Stimulated activated CD8-positive, alpha-beta memory T cell treated with anti-CD3 and anti-CD28 coated beads, Interleukin-15, amount 100 ng/mL, for 4 hours (primary cell): Measurements from ENCODE around the gene ARHGAP28.
"Not testable (repeated sequence)": the region's sequence is repeated elsewhere in the genome, so short reads cannot be mapped to it uniquely, and the experiment has no call there.

Source experiments
- DNase-seq, 2 donors: peaks; one replicate each; pipeline ENCODE4 v3.0.0-alpha.2; 2020; ENCODE audit warnings: low read depth in 2 of 2

Gene ARHGAP28

DNA sequence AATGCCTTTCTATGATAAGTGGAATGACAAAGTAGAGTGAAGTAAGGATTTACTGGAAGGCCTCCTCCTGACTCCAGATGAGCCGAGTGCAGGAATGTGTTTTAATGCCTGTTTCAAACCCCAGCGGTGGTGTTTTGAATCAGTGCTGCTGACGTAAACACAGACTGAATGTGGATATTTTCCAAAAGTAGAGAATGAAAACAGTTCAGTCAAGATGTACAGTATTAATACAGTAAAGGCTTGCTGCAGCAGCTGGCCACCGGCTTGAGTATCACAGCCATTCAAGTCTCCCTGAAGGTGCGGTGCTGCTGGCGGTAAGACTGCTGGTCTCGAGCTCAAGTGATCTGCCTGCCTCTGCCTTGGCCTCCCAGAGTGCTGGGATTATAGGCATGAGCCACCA is 46.7 kb downstream of the ARHGAP28 start:
- no peak for DNase-seq

DNA sequence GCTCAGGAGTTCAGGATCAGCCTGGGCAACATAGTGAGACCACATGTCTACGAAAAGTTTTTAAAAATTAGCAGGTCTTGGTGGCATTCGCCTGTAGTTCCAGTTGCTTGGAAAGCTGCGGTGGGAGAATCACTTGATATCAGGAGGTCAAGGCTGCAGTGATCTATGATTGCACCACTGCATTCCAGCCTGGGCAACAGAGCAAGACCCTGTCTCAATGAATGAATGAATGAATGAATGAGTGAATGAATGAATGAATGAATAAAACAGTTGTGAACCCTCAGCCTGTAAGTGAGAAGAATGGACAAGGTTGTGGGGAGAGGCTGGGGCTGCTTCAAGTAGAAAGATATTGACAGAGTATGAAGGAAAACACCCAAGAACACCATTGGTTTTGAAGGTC is 48.0 kb downstream of the ARHGAP28 start:
- DNase-seq = no peak

DNA sequence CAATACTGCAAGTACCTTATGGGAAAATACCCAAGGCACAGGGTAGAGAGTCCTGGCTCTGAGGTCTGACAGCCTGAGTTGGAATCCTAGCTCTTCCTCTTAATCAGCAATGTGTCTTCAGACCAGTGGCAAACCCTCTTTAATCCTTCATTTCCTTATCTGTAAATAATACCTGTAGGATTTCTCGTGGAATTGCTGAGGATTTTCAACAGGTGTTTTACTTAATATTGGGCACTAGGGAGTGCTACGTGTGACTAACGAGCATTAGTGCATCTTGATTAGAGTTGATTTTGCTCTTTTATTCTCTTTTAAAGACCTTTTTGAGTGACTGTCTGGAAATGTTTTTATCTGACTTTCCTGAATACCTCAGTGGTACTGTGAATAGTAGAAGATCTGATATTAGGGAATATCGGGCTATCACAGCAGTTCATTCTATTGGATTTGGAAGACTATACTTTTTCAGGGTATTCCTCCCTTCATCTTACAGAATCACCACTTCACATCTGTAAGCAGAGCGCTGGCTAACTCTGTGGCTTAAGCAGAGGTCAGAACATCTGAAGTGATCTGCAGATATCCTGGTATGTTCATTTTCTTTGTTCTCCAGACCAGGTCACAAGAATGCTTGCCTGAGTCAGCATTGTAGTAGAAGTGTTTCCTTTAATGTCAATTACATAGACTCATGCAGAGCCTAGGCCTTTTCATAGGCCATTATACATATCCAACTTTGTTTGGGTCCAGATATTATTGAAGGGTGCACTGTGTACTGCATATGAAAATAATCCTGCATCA is 49.1 kb downstream of the ARHGAP28 start:
- no peak for DNase-seq

DNA sequence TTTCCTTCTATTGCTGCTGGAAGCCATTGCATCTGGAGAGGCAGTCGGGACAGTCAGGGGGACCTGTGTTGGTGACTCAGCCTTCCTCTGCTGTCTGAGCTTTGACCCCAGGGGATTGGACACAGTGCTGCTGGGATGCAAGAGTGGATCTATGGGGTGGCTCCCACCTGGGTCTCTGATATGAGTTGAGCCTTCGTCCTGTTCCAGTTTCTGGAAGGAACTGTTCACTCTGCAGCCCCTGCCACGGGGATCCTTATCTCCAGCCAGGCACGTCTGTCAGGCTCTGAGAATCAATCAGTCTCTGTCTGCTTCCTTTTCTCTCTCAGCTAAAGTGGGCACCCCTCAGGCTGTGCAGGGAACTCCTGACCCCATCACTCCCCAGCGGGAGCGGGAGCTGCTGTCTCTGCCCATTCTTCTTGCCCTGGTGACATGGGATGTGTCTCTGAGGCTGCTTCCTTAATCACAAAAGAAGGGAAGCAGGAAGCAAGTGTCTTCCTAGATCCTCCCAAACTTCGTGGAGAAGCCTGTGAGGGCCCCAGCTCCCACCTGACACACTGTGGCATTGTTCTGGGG is 51.7 kb downstream of the ARHGAP28 start:
- no peak for DNase-seq

DNA sequence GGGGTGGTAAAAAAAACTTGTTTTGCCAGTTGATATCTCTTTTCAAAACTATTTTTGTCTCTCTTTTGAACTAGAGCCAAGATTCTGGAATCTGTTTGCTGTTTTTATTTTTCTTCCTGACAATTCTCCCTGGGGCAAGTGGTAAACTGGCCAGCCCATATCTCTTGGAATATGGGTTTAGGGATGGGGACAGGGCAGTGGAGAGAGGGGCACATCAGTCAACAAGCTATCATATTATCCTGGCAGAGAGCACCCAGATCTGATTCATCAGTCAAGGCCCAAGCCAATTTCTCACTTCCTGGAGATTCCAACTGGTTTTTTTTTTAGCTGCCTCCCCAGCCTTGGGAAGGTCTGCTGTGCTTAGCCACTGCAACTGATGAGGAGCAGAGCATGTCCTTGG is 52.3 kb downstream of the ARHGAP28 start:
- no peak for DNase-seq

DNA sequence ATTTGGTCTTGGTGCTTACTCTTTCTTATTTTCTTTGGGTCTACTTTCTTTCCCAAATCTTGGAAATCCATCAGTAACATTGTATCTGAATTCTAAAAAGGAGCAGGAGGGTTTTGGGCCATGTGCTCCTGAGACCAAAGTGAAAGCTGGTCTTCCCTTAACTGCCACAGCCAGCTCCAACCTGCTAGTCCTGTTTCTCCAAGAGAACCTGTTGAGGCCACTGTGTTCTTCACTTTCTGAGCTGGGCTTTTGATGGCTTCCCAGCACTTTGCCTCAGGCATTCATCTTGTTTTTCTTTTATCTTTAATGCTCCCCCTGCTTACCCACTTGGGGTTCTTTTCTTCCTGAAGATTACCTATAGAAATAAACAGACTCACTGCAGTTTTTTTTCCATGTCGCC is 53.3 kb downstream of the ARHGAP28 start:
- DNase-seq = no peak

DNA sequence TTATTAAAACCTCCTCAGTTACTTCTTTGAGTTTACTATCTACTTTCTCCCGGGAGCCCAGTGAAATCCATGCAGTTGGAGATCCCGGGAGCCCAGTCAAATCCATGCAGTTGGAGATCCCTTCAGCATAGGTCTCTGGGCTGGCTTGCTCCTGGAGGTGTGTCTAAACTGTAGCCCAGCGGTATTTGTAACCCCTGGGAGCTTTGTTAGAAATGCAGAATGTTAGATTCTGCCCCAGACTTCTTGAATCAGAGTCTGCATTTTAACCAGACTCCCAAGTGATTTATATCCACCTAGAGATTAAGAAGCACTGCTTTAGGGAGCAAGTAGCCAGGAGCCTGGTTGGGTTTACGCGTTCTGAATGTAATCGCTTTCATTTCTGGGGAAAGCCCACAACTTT is 54.5 kb downstream of the ARHGAP28 start:
- no peak for DNase-seq

DNA sequence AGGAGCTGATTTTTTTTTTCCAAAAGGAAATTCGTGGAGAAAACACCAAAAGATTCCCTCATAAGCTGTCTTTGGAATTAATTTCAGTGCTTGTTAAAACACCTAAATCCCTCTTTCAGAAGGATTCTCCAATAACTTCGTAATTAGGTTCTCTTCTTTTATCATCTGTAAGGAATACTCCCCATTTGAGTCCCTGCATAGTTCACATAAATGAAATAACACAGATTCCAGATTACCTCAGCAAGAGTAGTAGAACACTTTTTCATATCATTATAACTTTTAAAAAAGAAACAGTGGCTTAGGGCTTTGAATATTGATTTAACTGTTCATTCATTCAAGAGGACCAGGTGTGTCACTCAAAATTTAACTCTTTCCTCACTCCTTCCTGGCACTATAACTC is 55.5 kb downstream of the ARHGAP28 start:
- DNase-seq = no peak

DNA sequence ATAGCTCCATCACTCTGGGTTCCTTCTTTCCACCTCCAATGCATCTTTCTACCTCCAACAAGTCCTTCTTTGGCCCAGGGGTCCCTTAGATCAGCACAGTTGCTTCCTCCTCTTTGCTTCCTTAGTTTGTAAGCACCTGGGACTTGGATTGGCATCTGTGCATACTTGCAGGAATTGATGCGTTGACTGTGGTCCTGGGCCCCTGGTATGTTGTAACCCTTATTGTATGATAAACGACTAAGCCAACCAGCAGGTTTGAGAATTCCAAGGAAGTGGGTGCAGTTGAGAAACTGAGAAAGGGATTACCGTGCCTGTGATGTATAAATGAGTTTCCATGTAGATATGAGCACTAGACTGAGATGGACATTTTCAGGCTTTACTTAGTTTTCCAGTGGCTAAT is 55.9 kb downstream of the ARHGAP28 start:
- DNase-seq = no peak

DNA sequence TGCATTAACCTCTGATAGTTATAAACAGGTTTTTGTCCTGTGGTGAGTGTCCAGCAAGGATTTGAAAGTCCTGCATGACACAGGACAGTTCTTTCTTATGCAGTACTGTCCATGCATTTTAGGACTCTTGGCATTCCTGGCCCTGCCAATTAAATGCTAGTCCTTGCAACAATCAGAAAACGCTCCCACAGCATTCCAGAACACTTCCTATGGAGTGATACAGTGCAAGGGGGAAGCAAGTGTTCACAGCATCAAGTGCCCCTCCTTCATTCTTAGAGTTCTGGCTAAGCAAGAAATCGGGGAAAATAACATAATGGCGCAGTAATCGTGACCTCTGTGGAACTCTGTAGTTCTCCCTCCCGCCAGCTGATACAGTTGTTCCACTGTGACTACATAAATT is 62.9 kb downstream of the ARHGAP28 start:
- no peak for DNase-seq

DNA sequence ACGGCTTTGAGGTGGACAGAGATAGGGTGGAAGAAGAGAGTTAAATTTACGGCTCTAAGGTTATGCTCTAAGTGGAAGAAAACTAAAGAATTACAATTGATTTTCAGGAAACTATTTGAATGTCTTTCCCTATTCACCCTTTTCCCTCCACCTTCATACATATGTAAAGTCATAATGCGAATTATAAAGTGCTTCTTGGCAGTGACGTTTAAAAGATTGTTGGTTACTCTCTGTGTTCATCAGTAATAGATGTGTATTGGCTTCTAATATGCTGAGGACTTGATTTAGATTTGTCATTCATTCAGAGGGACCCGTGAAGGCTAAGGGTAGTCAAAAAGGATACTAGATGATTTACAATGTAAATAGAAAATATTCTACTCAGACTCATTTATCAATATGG is 63.9 kb downstream of the ARHGAP28 start:
- DNase-seq = no peak

DNA sequence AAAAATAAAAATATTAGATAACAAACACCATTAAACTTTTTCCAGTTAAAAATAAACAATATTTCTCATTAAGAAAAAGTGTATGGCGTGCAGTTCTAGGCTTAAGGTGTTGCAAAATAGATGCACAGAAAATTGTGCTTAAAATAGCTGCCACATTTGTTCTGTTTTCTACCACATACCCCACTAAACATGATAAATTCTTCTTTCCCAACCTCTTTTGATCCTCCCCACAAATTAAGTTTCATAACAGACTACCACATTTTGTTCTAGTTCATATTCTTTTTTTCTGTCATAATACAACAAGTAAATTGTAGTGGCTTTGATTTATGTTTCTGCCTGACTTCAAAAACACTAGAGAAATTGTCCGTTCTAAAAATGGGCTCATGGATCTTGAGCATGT is 64.5 kb downstream of the ARHGAP28 start:
- no peak for DNase-seq

DNA sequence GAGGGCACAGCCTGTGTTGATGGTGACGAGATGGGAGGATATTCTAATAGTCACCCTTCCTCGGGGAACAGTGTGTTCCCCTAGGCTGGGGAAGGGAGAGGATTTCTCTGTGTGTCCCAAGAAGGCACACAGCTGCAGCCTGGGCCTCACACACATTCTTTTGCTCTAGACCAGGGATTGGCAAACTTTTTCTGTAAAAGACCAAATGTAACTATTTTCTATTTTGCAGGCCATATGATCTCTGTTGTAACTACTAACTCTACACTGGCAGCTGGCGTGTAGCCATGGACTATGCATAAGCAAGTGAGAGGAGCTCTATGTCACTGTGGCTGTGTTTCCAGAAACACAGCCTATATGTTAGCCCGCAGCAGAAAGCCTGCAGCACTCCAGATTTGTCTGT is 65.8 kb downstream of the ARHGAP28 start:
- DNase-seq = no peak

DNA sequence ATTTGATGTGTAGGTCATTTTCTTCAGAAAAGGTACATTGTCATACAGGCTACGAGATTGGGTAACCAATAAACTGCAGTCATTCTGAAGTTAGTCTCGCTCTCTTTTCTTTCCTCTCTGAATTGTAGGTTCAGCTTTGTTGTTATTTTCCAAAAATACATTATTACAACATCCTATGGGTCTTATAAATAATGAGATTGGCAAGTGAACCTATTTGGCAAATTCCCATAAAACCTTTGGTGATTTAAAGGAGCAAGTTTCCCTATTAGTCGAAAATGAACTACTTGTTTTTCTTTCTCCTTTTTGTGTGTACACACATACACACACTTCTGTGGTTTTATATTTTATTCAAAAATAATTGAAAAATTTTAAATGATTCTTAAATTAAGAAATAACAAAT is 67.0 kb downstream of the ARHGAP28 start:
- DNase-seq = no peak

DNA sequence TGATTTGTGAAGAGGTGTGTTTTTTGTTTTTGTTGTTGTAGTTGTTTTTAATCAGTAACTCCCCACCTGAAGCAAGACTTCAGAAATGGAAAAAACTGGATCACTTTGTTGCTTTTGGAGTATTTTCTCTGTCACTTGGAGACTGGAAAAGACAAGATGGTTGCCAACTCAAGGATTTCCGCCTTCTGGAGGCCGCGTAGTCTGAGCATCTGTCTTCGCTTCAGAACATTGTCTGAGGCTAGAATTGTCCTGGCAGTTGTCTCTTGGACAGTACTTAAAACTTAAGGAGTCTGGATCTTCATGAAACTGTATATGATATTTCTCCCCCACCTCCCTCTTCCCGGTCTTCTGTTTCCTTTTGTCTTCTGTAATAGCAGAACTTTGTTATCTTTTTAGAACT is 67.7 kb downstream of the ARHGAP28 start:
- DNase-seq = no peak

DNA sequence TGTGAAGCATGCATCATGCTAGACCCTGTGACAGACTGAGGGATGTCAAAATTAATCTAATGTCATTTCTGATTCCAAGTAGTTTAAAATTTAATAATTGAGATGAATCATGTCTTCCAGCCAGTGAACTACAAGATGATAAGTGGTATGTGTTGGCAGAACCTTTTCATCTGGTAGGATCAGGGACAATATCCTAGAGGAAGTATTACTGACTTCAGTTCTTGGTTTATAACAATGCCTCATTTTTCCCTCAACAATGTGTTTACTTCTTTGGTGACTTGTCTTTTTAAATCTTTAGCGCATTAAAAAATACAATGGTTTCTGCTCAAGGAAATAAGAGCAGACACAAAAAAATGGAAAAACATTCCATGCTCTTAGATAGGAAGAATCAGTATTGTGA is 69.4 kb downstream of the ARHGAP28 start:
- DNase-seq = no peak

DNA sequence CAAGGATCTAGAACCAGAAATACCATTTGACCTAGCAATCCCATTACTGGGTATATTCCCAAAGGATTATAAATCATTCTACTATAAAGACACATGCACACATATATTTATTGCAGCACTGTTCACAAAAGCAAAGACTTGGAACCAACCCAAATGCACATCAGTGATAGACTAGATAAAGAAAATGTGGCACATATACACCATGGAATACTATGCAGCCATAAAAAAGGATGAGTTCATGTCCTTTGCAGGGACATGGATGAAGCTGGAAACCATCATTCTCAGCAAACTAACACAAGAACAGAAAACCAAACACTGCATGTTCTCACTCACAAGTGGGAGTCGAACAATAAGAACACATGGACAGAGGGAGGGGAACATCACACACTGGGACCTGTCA is 70.8 kb downstream of the ARHGAP28 start:
- not testable (repeated sequence) for DNase-seq

DNA sequence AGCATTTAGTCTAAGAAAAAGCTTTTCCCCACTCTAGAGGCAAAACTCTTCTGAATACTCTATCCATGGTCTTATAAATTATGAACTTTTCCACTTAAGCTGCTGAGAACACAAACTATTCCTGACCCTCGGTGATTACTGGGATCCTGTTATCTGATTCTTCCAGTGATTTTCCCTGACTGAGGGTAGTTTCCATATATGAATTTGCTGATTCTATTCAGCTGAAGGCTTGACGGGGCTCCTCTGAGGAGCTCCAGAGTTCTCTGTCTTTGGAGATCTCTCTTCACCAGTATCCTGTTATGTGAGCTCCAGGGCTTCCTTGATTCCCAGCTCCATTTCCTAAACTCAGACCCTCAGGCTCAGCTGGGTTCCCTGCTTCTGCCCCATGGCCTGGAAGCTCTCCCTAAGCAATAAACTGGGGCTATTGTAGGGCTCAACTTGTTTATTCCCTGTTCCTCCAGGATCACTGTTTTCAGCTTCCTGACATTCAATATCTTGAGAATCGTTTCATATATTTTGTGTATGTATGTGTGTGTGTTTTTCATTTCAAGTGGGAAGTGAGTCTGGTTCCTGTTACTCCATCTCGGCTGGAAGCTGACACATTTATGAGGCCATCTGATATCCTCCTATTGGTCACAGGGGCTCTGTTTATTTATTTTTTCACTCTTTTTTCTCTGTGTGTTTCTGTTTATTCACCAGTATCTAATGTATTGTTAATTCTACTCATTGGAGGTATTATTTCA is 78.2 kb downstream of the ARHGAP28 start:
- DNase-seq = no peak

DNA sequence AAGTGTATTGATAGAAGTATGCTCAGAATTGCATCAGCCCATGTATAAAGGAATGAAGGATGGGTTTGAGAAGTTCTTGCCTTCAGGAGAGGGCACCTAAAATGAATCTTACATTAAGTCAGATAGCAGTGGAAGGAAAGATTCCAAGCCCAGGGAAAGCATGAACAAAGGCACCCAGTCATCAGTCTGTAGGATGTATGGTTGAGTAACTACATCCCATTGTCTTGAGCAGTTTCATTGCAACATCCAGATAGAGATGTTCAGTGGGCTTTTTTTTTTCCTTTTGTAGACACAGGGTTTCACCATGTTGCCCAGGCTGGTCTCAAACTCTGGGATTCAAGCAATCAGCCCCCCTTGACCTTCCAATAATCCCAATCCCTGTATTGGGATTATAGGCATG is 80.7 kb downstream of the ARHGAP28 start:
- no peak for DNase-seq

DNA sequence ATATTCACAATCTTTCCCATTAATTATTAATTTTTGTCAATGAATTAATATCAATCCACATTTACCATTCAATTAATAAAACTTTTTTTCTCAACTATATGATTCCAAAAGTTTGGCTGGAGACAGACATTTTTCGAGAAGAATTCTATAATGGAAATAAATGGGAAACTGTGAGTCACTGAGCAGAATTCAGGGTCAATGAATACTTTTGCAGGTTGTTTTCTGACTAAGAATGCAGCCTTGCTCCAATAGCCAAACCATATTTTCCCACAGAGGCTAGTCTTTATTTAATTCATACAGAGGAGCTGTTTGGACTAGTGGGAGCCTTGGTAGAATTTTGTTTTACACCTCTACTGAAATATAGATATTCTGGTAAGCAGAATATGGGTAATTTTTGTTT is 82.3 kb downstream of the ARHGAP28 start:
- DNase-seq = no peak

DNA sequence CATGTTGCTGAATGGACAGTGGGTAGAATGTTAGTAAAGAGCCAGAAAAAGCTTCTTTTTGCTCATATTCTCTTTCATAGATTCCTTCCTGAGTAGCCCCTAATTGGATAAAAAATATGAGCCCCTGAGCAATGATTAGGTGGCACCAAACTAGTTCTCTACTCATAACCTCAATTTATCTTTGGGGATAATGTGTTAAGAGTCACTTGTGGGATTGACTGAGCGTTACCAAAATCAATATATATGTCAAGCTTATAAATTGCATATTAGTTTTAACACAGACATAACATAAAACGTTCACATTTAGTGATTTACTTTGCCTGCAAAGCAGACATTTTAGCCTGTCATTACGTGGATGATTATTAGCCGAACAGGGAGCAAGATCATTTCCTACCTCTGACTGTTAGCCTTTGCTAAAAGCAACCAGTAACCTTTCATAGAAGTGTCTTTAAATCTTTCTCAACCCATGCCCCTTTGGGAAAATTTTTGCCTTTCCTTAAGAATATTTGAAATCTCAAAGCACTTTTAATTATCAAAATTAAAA is 85.4 kb downstream of the ARHGAP28 start:
- no peak for DNase-seq

DNA sequence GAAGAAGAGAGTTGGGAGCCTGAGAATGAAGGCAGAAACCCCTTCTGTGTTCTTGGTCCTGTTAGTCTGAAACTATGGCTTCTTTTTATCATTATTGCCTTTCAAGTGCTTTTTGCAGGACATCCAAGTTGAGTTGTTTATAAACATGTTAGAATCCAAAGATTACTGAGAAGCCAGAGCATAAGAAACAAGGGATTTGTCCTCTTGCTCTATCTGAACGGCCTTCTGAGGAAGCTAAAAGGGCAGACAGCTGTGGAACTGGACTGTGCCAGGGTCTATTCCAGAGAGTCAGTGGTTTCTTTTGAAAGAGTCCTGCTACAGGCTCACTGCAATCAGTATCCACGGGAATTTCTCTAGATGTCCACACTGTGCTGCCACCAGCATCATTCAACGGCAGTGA is 86.6 kb downstream of the ARHGAP28 start:
- DNase-seq = no peak

DNA sequence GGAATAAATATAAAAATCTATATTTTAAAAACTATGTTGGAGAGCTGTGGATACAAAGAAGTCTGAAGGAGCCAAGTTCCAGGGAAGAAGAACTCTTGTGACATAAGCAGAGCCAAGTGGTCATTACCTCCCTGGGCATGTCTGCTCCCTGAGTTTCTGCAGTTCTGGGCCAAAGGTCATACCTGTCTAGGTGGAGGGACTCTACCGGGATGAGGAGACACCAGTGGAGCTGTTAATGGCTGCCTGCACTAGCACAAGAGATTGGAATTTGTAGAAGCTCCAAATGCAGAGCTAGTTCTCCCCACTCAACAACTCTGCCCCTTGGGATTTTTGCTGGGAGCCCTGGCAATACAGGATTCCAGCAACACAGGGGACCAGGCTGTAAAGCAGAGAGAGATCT is 89.8 kb downstream of the ARHGAP28 start:
- DNase-seq = no peak
